Lower leg skin (tissue), 3 donors: ENCODE results near the gene COL8A1.

Experiments used
- CTCF ChIP-seq, 3 donors: fragments of 450-650 bp; IDR thresholded peaks; one replicate each; pipeline ENCODE4 v1.5.1; 2016; ENCODE audit warnings: antibody characterized with exemption in 3 of 3, mild to moderate bottlenecking in 3 of 3, moderate library complexity in 2 of 3
- POLR2A ChIP-seq, 2 donors: fragments of 450-650 bp; IDR thresholded peaks; one replicate each; pipeline ENCODE4 v1.6.1; 2016 to 2017; ENCODE audit warnings: antibody characterized with exemption in 2 of 2, mild to moderate bottlenecking in 1 of 2, moderate library complexity in 1 of 2

- TF ChIP-seq CTCF (IDR thresholded peaks at IDR 0.05) = no peak
- TF ChIP-seq POLR2A (IDR thresholded peaks at IDR 0.05) = no peak
These were observed 109.5 kb downstream of the COL8A1 start for GRCh38 chr3:99747915-99748314.
